ENCODE results near the gene SLC5A1. TPM values are rescaled to one million over a fixed set of nuclear protein-coding genes. Genes with fewer than 3 reads are reported as not detected.

The SLC5A1 gene
- total RNA-seq, 1 experiment from 2014 or later: 0.23 TPM

GRCh38 chr22:32112380-32112779 lies 69.3 kb downstream of the SLC5A1 start:
- H3K9me3 Mint-ChIP-seq (ENCODE audit: unreplicated experiment): no peaks in the 10 kb centered on the region
- ChIA-PET POLR2A (no interaction called here), CTCF (no interaction called here)
- Histone ChIP-seq H3K4me3 (ENCODE audit: low read depth, low read length) (no peak overlapping the region), H3K27me3 (replicated peaks; ENCODE audit: control insufficient read depth, insufficient read depth, low read length) (no peaks in the 10 kb centered on the region), H3K9me3 (no peaks in the 10 kb centered on the region), H3K4me1 (no peaks in the 10 kb centered on the region), H3K36me3 (ENCODE audit: control insufficient read depth, insufficient read depth, low read length) (no peaks in the 10 kb centered on the region)
- no peaks in the 10 kb centered on the region for H3K36me3 Mint-ChIP-seq (ENCODE audit: insufficient read depth, unreplicated experiment)
- intact Hi-C loops (cut with micrococcal nuclease; ENCODE audit: unreplicated experiment): no loop called here
- H3K27ac Mint-ChIP-seq (ENCODE audit: unreplicated experiment): no peak overlapping the region
- H3K4me3 Mint-ChIP-seq (ENCODE audit: unreplicated experiment): no peak overlapping the region
- no TSS peak for BruUV-seq (replicated peaks)
- TF ChIP-seq, protein P1, sequence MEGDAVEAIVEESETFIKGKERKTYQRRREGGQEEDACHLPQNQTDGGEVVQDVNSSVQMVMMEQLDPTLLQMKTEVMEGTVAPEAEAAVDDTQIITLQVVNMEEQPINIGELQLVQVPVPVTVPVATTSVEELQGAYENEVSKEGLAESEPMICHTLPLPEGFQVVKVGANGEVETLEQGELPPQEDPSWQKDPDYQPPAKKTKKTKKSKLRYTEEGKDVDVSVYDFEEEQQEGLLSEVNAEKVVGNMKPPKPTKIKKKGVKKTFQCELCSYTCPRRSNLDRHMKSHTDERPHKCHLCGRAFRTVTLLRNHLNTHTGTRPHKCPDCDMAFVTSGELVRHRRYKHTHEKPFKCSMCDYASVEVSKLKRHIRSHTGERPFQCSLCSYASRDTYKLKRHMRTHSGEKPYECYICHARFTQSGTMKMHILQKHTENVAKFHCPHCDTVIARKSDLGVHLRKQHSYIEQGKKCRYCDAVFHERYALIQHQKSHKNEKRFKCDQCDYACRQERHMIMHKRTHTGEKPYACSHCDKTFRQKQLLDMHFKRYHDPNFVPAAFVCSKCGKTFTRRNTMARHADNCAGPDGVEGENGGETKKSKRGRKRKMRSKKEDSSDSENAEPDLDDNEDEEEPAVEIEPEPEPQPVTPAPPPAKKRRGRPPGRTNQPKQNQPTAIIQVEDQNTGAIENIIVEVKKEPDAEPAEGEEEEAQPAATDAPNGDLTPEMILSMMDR (IDR thresholded peaks at IDR 0.05; ENCODE audit: insufficient read depth in 1 of 2, low read depth in 1 of 2, low read length in 1 of 2, severe bottlenecking in 1 of 2, unreplicated experiment in 1 of 2): no peak
- H3K4me1 Mint-ChIP-seq (ENCODE audit: low read depth, unreplicated experiment): no peaks in the 10 kb centered on the region
- no peak for DNase-seq
- H3K27me3 Mint-ChIP-seq (ENCODE audit: insufficient read depth, unreplicated experiment): peaks cover 7% of the 10 kb centered on the region

DNA sequence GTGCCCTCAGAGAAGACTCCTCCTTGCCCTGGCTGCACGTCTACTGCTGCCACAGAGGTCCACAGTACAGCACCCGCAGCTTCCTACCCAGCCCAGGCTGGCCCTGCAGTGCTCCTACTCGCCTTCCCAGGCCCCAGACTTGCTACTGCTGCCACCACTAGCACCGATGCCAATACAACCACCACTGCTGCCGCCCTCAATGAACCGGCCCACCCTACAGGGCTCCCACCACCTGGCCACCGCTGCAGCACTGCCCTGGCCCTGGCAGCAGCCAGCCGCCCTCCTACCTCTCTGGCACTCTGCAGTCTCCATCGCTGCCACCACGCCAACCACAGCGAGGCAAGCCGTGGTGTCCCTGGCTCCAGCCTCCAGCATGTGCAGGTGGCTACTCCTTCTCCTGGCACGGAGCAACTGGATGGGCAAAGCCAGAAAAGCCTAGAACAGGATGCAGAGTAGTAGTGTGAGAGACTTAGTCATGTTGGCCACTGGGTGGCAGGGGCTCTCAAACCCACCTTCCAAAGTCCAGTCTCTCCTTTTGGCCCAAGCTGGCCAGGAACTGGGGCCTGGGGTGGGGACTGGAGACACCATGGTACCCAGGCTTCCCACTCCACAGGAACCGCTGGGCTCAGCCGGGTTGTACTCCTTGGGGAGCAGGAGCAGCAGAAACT lies 76.6 kb downstream of the SLC5A1 start:
- no peak for DNase-seq
- H3K9me3 Mint-ChIP-seq (ENCODE audit: unreplicated experiment): no peaks in the 10 kb centered on the region
- Histone ChIP-seq H3K4me1 (no peaks in the 10 kb centered on the region), H3K36me3 (ENCODE audit: control insufficient read depth, insufficient read depth, low read length) (no peaks in the 10 kb centered on the region), H3K4me3 (ENCODE audit: low read depth, low read length) (no peak overlapping the region), H3K27me3 (replicated peaks; ENCODE audit: control insufficient read depth, insufficient read depth, low read length) (no peaks in the 10 kb centered on the region), H3K9me3 (no peaks in the 10 kb centered on the region)
- POLR2A ChIA-PET: no interaction called here
- H3K4me3 Mint-ChIP-seq (ENCODE audit: unreplicated experiment): no peak overlapping the region
- H3K27ac Mint-ChIP-seq (ENCODE audit: unreplicated experiment): no peak overlapping the region
- no peaks in the 10 kb centered on the region for H3K4me1 Mint-ChIP-seq (ENCODE audit: low read depth, unreplicated experiment)
- intact Hi-C loops (cut with micrococcal nuclease; ENCODE audit: unreplicated experiment): loop anchor here (10.0 kb wide), 1 partner anchor 85 kb away; the partner anchor contains the start of gene RFPL2
- BruUV-seq (replicated peaks): no TSS peak
- H3K36me3 Mint-ChIP-seq (ENCODE audit: insufficient read depth, unreplicated experiment): no peaks in the 10 kb centered on the region
- CTCF ChIA-PET: no interaction called here
- TF ChIP-seq, protein P1 (IDR thresholded peaks at IDR 0.05; ENCODE audit: insufficient read depth in 1 of 2, low read depth in 1 of 2, low read length in 1 of 2, severe bottlenecking in 1 of 2, unreplicated experiment in 1 of 2): peak in 1 of 2 experiments; percentile 14
- H3K27me3 Mint-ChIP-seq (ENCODE audit: insufficient read depth, unreplicated experiment): peaks cover 12% of the 10 kb centered on the region

DNA sequence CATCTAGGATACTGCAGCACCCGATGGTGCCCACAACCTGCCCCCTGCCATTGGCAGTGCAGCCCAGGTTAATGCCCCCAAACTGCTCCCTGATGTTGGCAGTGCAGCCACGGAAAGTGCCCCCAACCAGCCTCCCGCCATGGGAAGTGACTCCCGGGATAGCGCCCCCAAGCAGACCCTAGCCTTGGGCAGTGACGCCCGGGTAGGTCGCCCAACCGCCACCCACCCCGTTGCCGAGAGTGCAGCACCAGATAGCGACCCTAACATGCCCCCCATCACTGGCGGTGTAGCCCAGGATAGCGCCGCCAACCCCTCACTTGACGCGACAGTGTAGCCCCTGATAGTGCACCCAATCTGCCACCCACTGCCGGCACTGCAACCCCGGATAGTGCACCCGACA lies 77.5 kb downstream of the SLC5A1 start:
- no peak overlapping the region for H3K4me3 ChIP-seq (ENCODE audit: low read depth, low read length)
- H3K9me3 ChIP-seq: no peaks in the 10 kb centered on the region
- DNase-seq: no peak
- H3K36me3 ChIP-seq (ENCODE audit: control insufficient read depth, insufficient read depth, low read length): no peaks in the 10 kb centered on the region
- H3K4me1 Mint-ChIP-seq (ENCODE audit: low read depth, unreplicated experiment): no peaks in the 10 kb centered on the region
- H3K9me3 Mint-ChIP-seq (ENCODE audit: unreplicated experiment): no peaks in the 10 kb centered on the region
- intact Hi-C loops (cut with micrococcal nuclease; ENCODE audit: unreplicated experiment): loop anchor here (10.0 kb wide), 1 partner anchor 84 kb away; the partner anchor contains the start of gene RFPL2
- no peak overlapping the region for H3K27ac Mint-ChIP-seq (ENCODE audit: unreplicated experiment)
- CTCF ChIA-PET: no interaction called here
- POLR2A ChIA-PET: no interaction called here
- no peaks in the 10 kb centered on the region for H3K36me3 Mint-ChIP-seq (ENCODE audit: insufficient read depth, unreplicated experiment)
- peaks cover 12% of the 10 kb centered on the region for H3K27me3 Mint-ChIP-seq (ENCODE audit: insufficient read depth, unreplicated experiment)
- BruUV-seq (replicated peaks): no TSS peak
- H3K27me3 ChIP-seq (replicated peaks; ENCODE audit: control insufficient read depth, insufficient read depth, low read length): no peaks in the 10 kb centered on the region
- H3K4me3 Mint-ChIP-seq (ENCODE audit: unreplicated experiment): no peak overlapping the region
- TF ChIP-seq, protein P1 (IDR thresholded peaks at IDR 0.05; ENCODE audit: insufficient read depth in 1 of 2, low read depth in 1 of 2, low read length in 1 of 2, severe bottlenecking in 1 of 2, unreplicated experiment in 1 of 2): no peak
- no peaks in the 10 kb centered on the region for H3K4me1 ChIP-seq
